Tibial nerve (tissue), 4 donors: ENCODE data around the gene CASZ1. TPM values are rescaled to one million over a fixed set of nuclear protein-coding genes. Genes with fewer than 3 reads are reported as not detected.

Experiments
- DNase-seq, 2 donors: peaks; one replicate each; pipeline ENCODE4 v3.0.0-alpha.2; 2019; ENCODE audit warnings: low spot score in 2 of 2
- H3K27ac ChIP-seq, 4 donors: fragments of 200-600 bp; sonication (generic) in 3 of 4; one replicate each; pipeline ENCODE4 v1.5.1; 2017 to 2019; ENCODE audit warnings: mild to moderate bottlenecking in 1 of 4
- H3K27me3 ChIP-seq, 2 donors: fragments of 200-600 bp; sonication (generic) in 1 of 2; one replicate each; pipeline versions ENCODE4 v1.5.1 to v1.6.0; 2017 to 2019
- H3K36me3 ChIP-seq, 3 donors: fragments of 200-600 bp; sonication (generic); one replicate each; pipeline ENCODE4 v1.5.1; 2018 to 2019
- H3K4me1 ChIP-seq, 4 donors: fragments of 200-600 bp; sonication (generic) in 3 of 4; one replicate each; pipeline ENCODE4 v1.5.1; 2017 to 2019
- H3K4me3 ChIP-seq, 4 donors: fragments of 200-600 bp; sonication (generic) in 3 of 4; one replicate each; pipeline ENCODE4 v1.5.1; 2017 to 2019; ENCODE audit warnings: mild to moderate bottlenecking in 1 of 4, moderate library complexity in 1 of 4
- H3K9me3 ChIP-seq, 4 donors: fragments of 200-600 bp; sonication (generic) in 3 of 4; one replicate each; pipeline ENCODE4 v1.5.1; 2017 to 2019
- CTCF ChIP-seq, 5 experiments: fragments of 200-600 bp in 3 of 5; fragments of 450-650 bp in 2 of 5; sonication (generic) in 3 of 5; IDR thresholded peaks; one replicate each; pipeline ENCODE4 v1.5.1; 2016 to 2019; ENCODE audit warnings: antibody characterized with exemption in 5 of 5, mild to moderate bottlenecking in 3 of 5, moderate library complexity in 2 of 5
- EP300 ChIP-seq, 2 donors: sonication (generic); formaldehyde crosslinking; IDR thresholded peaks; one replicate each; pipeline ENCODE4 v1.6.1; 2017; ENCODE audit warnings: antibody characterized with exemption in 2 of 2, mild to moderate bottlenecking in 1 of 2
- POLR2A ChIP-seq, 2 donors: fragments of 450-650 bp; IDR thresholded peaks; one replicate each; pipeline ENCODE4 v1.6.1; 2017; ENCODE audit warnings: antibody characterized with exemption in 2 of 2, mild to moderate bottlenecking in 2 of 2, moderate library complexity in 2 of 2
- WGBS, 2 donors: methylation state at CpG; one replicate each; pipeline ENCODE4 v1.1.5; 2018; 5-methylcytosine and 5-hydroxymethylcytosine counted together
- total RNA-seq, 4 donors: library from RNA; depleted of rRNA; stranded (reverse); fragments of >200 nt; gene quantifications; one replicate each; pipeline ENCODE4 v1.1.0, GENCODE V29; 2016

CASZ1 gene
- total RNA-seq, 4 donors from 2014 or later: 1.7 to 7.5 (median 5.1) TPM

GRCh38 chr1:10620776-10621175 is 175.7 kb downstream of the CASZ1 start:
- Histone ChIP-seq H3K4me3 (no peak overlapping the region), H3K27ac (no peak overlapping the region), H3K27me3 (no peaks in the 10 kb centered on the region), H3K9me3 (no peaks in the 10 kb centered on the region), H3K36me3 (peaks cover 0 to 51% (median 0%) of the 10 kb centered on the region in 3 donors), H3K4me1 (peaks cover 0 to 7% (median 0%) of the 10 kb centered on the region in 4 donors)
- TF ChIP-seq CTCF (IDR thresholded peaks at IDR 0.05): no peak
- TF ChIP-seq POLR2A (IDR thresholded peaks at IDR 0.05): no peak
- TF ChIP-seq EP300 (IDR thresholded peaks at IDR 0.05): peak in 1 of 2 donors; percentile 39
- DNase-seq: no peak
- 59 to 61% methylated on average over 12 of the region's 12 CpGs for WGBS, 2 donors

- Histone ChIP-seq H3K36me3 (peaks cover 0 to 26% (median 0%) of the 10 kb centered on the region in 3 donors), H3K4me1 (peaks cover 0 to 13% (median 0%) of the 10 kb centered on the region in 4 donors), H3K27me3 (no peaks in the 10 kb centered on the region), H3K9me3 (no peaks in the 10 kb centered on the region), H3K4me3 (no peak overlapping the region), H3K27ac (no peak overlapping the region)
- DNase-seq: no peak
- 95 to 97% methylated on average over 18 to 23 of the region's 23 CpGs for WGBS, 2 donors
- TF ChIP-seq POLR2A (IDR thresholded peaks at IDR 0.05) (no peak), CTCF (IDR thresholded peaks at IDR 0.05) (no peak), EP300 (IDR thresholded peaks at IDR 0.05) (no peak)
These were observed 178.2 kb downstream of the CASZ1 start for GRCh38 chr1:10617931-10618885.

- no peak for TF ChIP-seq EP300 (IDR thresholded peaks at IDR 0.05)
- TF ChIP-seq CTCF (IDR thresholded peaks at IDR 0.05): no peak
- TF ChIP-seq POLR2A (IDR thresholded peaks at IDR 0.05): no peak
- Histone ChIP-seq H3K27ac (no peak overlapping the region), H3K36me3 (peaks cover 0 to 19% (median 0%) of the 10 kb centered on the region in 3 donors), H3K27me3 (no peaks in the 10 kb centered on the region), H3K9me3 (no peaks in the 10 kb centered on the region), H3K4me1 (peaks cover 0 to 13% (median 0%) of the 10 kb centered on the region in 4 donors), H3K4me3 (no peak overlapping the region)
- no peak for DNase-seq
- WGBS, 2 donors: 94 to 96% methylated on average over 5 of the region's 5 CpGs
These were observed 179.1 kb downstream of the CASZ1 start for GRCh38 chr1:10617318-10617717.

- Histone ChIP-seq H3K9me3 (no peaks in the 10 kb centered on the region), H3K4me1 (peaks cover 0 to 13% (median 0%) of the 10 kb centered on the region in 4 donors), H3K27ac (no peak overlapping the region), H3K4me3 (no peak overlapping the region), H3K36me3 (peaks cover 0 to 13% (median 0%) of the 10 kb centered on the region in 3 donors), H3K27me3 (no peaks in the 10 kb centered on the region)
- 95 to 98% methylated on average over 15 of the region's 15 CpGs for whole genome bisulfite sequencing, 2 donors
- DNase-seq: no peak
- TF ChIP-seq POLR2A (IDR thresholded peaks at IDR 0.05): no peak
- no peak for TF ChIP-seq EP300 (IDR thresholded peaks at IDR 0.05)
- no peak for TF ChIP-seq CTCF (IDR thresholded peaks at IDR 0.05)
These were observed 179.8 kb downstream of the CASZ1 start for GRCh38 chr1:10616696-10617095.
